ENCODE data around the gene CNTNAP2.

The CNTNAP2 gene

GRCh38 chr7:147405621-147406020, 1289.0 kb downstream of the CNTNAP2 start:
- DNase-seq (ENCODE audit: low read depth): no peak

- peak; percentile 64 for DNase-seq (ENCODE audit: low read depth)
These were observed 1290.0 kb downstream of the CNTNAP2 start for GRCh38 chr7:147406521-147407135.

GRCh38 chr7:147411096-147411495, 1294.5 kb downstream of the CNTNAP2 start:
- DNase-seq (ENCODE audit: low read depth): no peak

- DNase-seq (ENCODE audit: low read depth): peak; percentile 24
These were observed 1295.5 kb downstream of the CNTNAP2 start for GRCh38 chr7:147412109-147412508.

- peak; percentile 83 for DNase-seq (ENCODE audit: low read depth)
These were observed 1296.4 kb downstream of the CNTNAP2 start for GRCh38 chr7:147412782-147413556.

- DNase-seq (ENCODE audit: low read depth): no peak
These were observed 1296.9 kb downstream of the CNTNAP2 start for GRCh38 chr7:147413557-147413870.

- DNase-seq (ENCODE audit: low read depth): peak; percentile 43
These were observed 1299.4 kb downstream of the CNTNAP2 start for GRCh38 chr7:147415991-147416390.

GRCh38 chr7:147418966-147419365, 1302.4 kb downstream of the CNTNAP2 start:
- DNase-seq (ENCODE audit: low read depth): no peak

GRCh38 chr7:147423875-147424274, 1307.3 kb downstream of the CNTNAP2 start:
- DNase-seq (ENCODE audit: low read depth): no peak

- DNase-seq (ENCODE audit: low read depth): no peak
These were observed 1311.5 kb downstream of the CNTNAP2 start for GRCh38 chr7:147428075-147428474.

GRCh38 chr7:147429961-147430360, 1313.4 kb downstream of the CNTNAP2 start:
- no peak for DNase-seq (ENCODE audit: low read depth)

- DNase-seq (ENCODE audit: low read depth): peak; percentile 38
These were observed 1315.5 kb downstream of the CNTNAP2 start for GRCh38 chr7:147432079-147432478.

- DNase-seq (ENCODE audit: low read depth): no peak
These were observed 1316.0 kb downstream of the CNTNAP2 start for GRCh38 chr7:147432576-147432975.

GRCh38 chr7:147436718-147437117, 1320.1 kb downstream of the CNTNAP2 start:
- DNase-seq (ENCODE audit: low read depth): no peak

GRCh38 chr7:147438216-147438615, 1321.6 kb downstream of the CNTNAP2 start:
- DNase-seq (ENCODE audit: low read depth): no peak

GRCh38 chr7:147443942-147444341, 1327.3 kb downstream of the CNTNAP2 start:
- DNase-seq (ENCODE audit: low read depth): no peak

- DNase-seq (ENCODE audit: low read depth): no peak
These were observed 1336.2 kb downstream of the CNTNAP2 start for GRCh38 chr7:147452816-147453215.

- no peak for DNase-seq (ENCODE audit: low read depth)
These were observed 1348.6 kb downstream of the CNTNAP2 start for GRCh38 chr7:147465223-147465622.

GRCh38 chr7:147472556-147472955, 1356.0 kb downstream of the CNTNAP2 start:
- no peak for DNase-seq (ENCODE audit: low read depth)

- peak; percentile 7 for DNase-seq (ENCODE audit: low read depth)
These were observed 1358.3 kb downstream of the CNTNAP2 start for GRCh38 chr7:147474862-147475261.

GRCh38 chr7:147477526-147477925, 1360.9 kb downstream of the CNTNAP2 start:
- no peak for DNase-seq (ENCODE audit: low read depth)

GRCh38 chr7:147478796-147479195, 1362.2 kb downstream of the CNTNAP2 start:
- peak; percentile 10 for DNase-seq (ENCODE audit: low read depth)

- DNase-seq (ENCODE audit: low read depth): peak; percentile 3
These were observed 1367.2 kb downstream of the CNTNAP2 start for GRCh38 chr7:147483634-147484292.
